NCI-H774 (cell line): ENCODE measurements around the gene SHCBP1.
"Not testable (repeated sequence)": the region's sequence is repeated elsewhere in the genome, so short reads cannot be mapped to it uniquely, and the experiment has no call there.

Experiments used
- DNase-seq: peaks from one replicate; lab custom pipeline; 2025; lab: John Stamatoyannopoulos, UW

The SHCBP1 gene

GRCh38 chr16:46621006-46621933, at the start of gene SHCBP1:
TSS of gene SHCBP1 (minus strand) at chr16:46621379. CDS start at chr16:46621359, 20 bp downstream.
- DNase-seq, result peak; percentile 70

GRCh38 chr16:46662123-46662522, 40.9 kb upstream of the SHCBP1 start:
- DNase-seq, result no peak

- DNase-seq, result no peak
Measured at GRCh38 chr16:46658925-46659324, 37.7 kb upstream of the SHCBP1 start.

GRCh38 chr16:46651305-46651704, 30.1 kb upstream of the SHCBP1 start:
- DNase-seq, result no peak

- DNase-seq, result no peak
Measured at GRCh38 chr16:46650254-46650623, 29.1 kb upstream of the SHCBP1 start.

GRCh38 chr16:46649588-46650253, 28.5 kb upstream of the SHCBP1 start:
- peak; percentile 7 for DNase-seq

GRCh38 chr16:46648656-46649055, 27.5 kb upstream of the SHCBP1 start:
- no peak for DNase-seq

- DNase-seq, result no peak
Measured at GRCh38 chr16:46638947-46639925, 18.1 kb upstream of the SHCBP1 start.

GRCh38 chr16:46632778-46633733, 11.9 kb upstream of the SHCBP1 start:
- peak; percentile 83 for DNase-seq

- peak; percentile 8 for DNase-seq
Measured at GRCh38 chr16:46629331-46630219, 8.4 kb upstream of the SHCBP1 start.

GRCh38 chr16:46627746-46628145, 6.6 kb upstream of the SHCBP1 start:
- DNase-seq, result no peak

GRCh38 chr16:46626681-46627080, 5.5 kb upstream of the SHCBP1 start:
- DNase-seq, result not testable (repeated sequence)

GRCh38 chr16:46624862-46625261, 3.7 kb upstream of the SHCBP1 start:
- DNase-seq, result not testable (repeated sequence)

- not testable (repeated sequence) for DNase-seq
Measured at GRCh38 chr16:46623707-46624106, 2.5 kb upstream of the SHCBP1 start.

GRCh38 chr16:46623246-46623645, 2.1 kb upstream of the SHCBP1 start:
- not testable (repeated sequence) for DNase-seq

GRCh38 chr16:46621934-46622676, 926 bp upstream of the SHCBP1 start:
- DNase-seq, result no peak

- DNase-seq, result no peak
Measured at GRCh38 chr16:46620266-46621005, 743 bp downstream of the SHCBP1 start.

- DNase-seq, result no peak
Measured at GRCh38 chr16:46618516-46618915, 2.7 kb downstream of the SHCBP1 start.
